Measurements from ENCODE around the gene TTC9C. TPM values are rescaled to one million over a fixed set of nuclear protein-coding genes. Genes with fewer than 3 reads are reported as not detected.

The TTC9C gene
- total RNA-seq, 1 donor from 2014 or later = 39.8 TPM

GRCh38 chr11:62721994-62722393 is 6.3 kb upstream of the TTC9C start:
- no peak for DNase-seq (ENCODE audit: low spot score in 2 of 2, unreplicated experiment in 2 of 2)
- H3K9me3 Mint-ChIP-seq = no peaks in the 10 kb centered on the region
- TF ChIP-seq CTCF (IDR thresholded peaks at IDR 0.05; ENCODE audit: unreplicated experiment) = no peak
- no peaks in the 10 kb centered on the region for H3K27me3 Mint-ChIP-seq (ENCODE audit: low read depth)
- no peak overlapping the region for H3K4me3 Mint-ChIP-seq
- H3K27ac Mint-ChIP-seq = peak overlapping the region; percentile 81
- peaks cover 32% of the 10 kb centered on the region for H3K4me1 Mint-ChIP-seq
- peaks cover 43% of the 10 kb centered on the region for H3K36me3 Mint-ChIP-seq

GRCh38 chr11:62724171-62724570 is 4.1 kb upstream of the TTC9C start:
- peaks cover 38% of the 10 kb centered on the region for H3K4me1 Mint-ChIP-seq
- H3K9me3 Mint-ChIP-seq = no peaks in the 10 kb centered on the region
- no peak for TF ChIP-seq CTCF (IDR thresholded peaks at IDR 0.05; ENCODE audit: unreplicated experiment)
- peak overlapping the region; percentile 48 for H3K27ac Mint-ChIP-seq
- H3K36me3 Mint-ChIP-seq = peaks cover 35% of the 10 kb centered on the region
- peak overlapping the region; percentile 95 for H3K4me3 Mint-ChIP-seq
- H3K27me3 Mint-ChIP-seq (ENCODE audit: low read depth) = no peaks in the 10 kb centered on the region
- no peak for DNase-seq (ENCODE audit: low spot score in 2 of 2, unreplicated experiment in 2 of 2)

GRCh38 chr11:62725646-62726045 is 2.6 kb upstream of the TTC9C start:
- H3K27ac Mint-ChIP-seq = peak overlapping the region; percentile 91
- H3K9me3 Mint-ChIP-seq = no peaks in the 10 kb centered on the region
- DNase-seq (ENCODE audit: low spot score in 2 of 2, unreplicated experiment in 2 of 2) = no peak
- peaks cover 46% of the 10 kb centered on the region for H3K4me1 Mint-ChIP-seq
- H3K4me3 Mint-ChIP-seq = peak overlapping the region; percentile 95
- H3K36me3 Mint-ChIP-seq = peaks cover 26% of the 10 kb centered on the region
- TF ChIP-seq CTCF (IDR thresholded peaks at IDR 0.05; ENCODE audit: unreplicated experiment) = no peak
- H3K27me3 Mint-ChIP-seq (ENCODE audit: low read depth) = no peaks in the 10 kb centered on the region

- DNase-seq (ENCODE audit: low spot score in 2 of 2, unreplicated experiment in 2 of 2) = no peak
- H3K4me1 Mint-ChIP-seq = peaks cover 48% of the 10 kb centered on the region
- H3K36me3 Mint-ChIP-seq = peaks cover 20% of the 10 kb centered on the region
- peak overlapping the region; percentile 91 for H3K27ac Mint-ChIP-seq
- H3K4me3 Mint-ChIP-seq = peak overlapping the region; percentile 95
- no peak for TF ChIP-seq CTCF (IDR thresholded peaks at IDR 0.05; ENCODE audit: unreplicated experiment)
- no peaks in the 10 kb centered on the region for H3K9me3 Mint-ChIP-seq
- no peaks in the 10 kb centered on the region for H3K27me3 Mint-ChIP-seq (ENCODE audit: low read depth)
Observed at GRCh38 chr11:62726156-62726914, 2.0 kb upstream of the TTC9C start.

- Mint-ChIP-seq H3K27ac (peak overlapping the region; percentile 100), H3K9me3 (no peaks in the 10 kb centered on the region), H3K36me3 (peaks cover 15% of the 10 kb centered on the region), H3K4me3 (peak overlapping the region; percentile 95), H3K27me3 (ENCODE audit: low read depth) (no peaks in the 10 kb centered on the region), H3K4me1 (peaks cover 49% of the 10 kb centered on the region)
- no peak for DNase-seq (ENCODE audit: low spot score in 2 of 2, unreplicated experiment in 2 of 2)
- TF ChIP-seq CTCF (IDR thresholded peaks at IDR 0.05; ENCODE audit: unreplicated experiment) = no peak
Observed at GRCh38 chr11:62726915-62727164, 1.4 kb upstream of the TTC9C start.
